Subcutaneous adipose tissue (tissue), 4 donors: ENCODE data around the gene PLXNA2. TPM values are rescaled to one million over a fixed set of nuclear protein-coding genes. Genes with fewer than 3 reads are reported as not detected.

ENCODE experiments used
- CTCF ChIP-seq: fragments of 450-650 bp; IDR thresholded peaks from one replicate; pipeline ENCODE4 v1.5.1; 2016; ENCODE audit warnings: low read depth, mild to moderate bottlenecking, control low read depth, antibody characterized with exemption, moderate library complexity
- total RNA-seq, 4 donors: library from RNA; depleted of rRNA; stranded (reverse); fragments of >200 nt; gene quantifications; one replicate each; pipeline ENCODE4 v1.1.0, GENCODE V29; 2016

The PLXNA2 gene
- total RNA-seq, 4 donors from 2014 or later, result 6.8 to 37.5 (median 14.3) TPM

- TF ChIP-seq CTCF, result no peak
Measured at GRCh38 chr1:208241512-208241911, 2.7 kb downstream of the PLXNA2 start.

- TF ChIP-seq CTCF, result no peak
Measured at GRCh38 chr1:208240662-208241355, 3.4 kb downstream of the PLXNA2 start.

GRCh38 chr1:208239473-208240381 is 4.5 kb downstream of the PLXNA2 start:
- TF ChIP-seq CTCF, result no peak

- TF ChIP-seq CTCF, result no peak
Measured at GRCh38 chr1:208238710-208239472, 5.3 kb downstream of the PLXNA2 start.

- TF ChIP-seq CTCF, result no peak
Measured at GRCh38 chr1:208237241-208237640, 6.9 kb downstream of the PLXNA2 start.

- no peak for TF ChIP-seq CTCF
Measured at GRCh38 chr1:208235982-208236761, 8.0 kb downstream of the PLXNA2 start.
